GM12875 (cell line): ENCODE data around the gene PFKP.

Experiments used
- H3K4me3 ChIP-seq: one replicate; pipeline ENCODE4 v1.5.1; 2011; ENCODE audit warnings: low read depth, low read length, control low read depth
- CTCF ChIP-seq: IDR thresholded peaks from 2 replicates; pipeline ENCODE4 v1.5.1; 2011; ENCODE audit warnings: low read depth, mild to moderate bottlenecking, control low read depth, inconsistent platforms, low read length, moderate library complexity, borderline replicate concordance; ENCODE audit not compliant: insufficient read depth

The PFKP gene

DNA sequence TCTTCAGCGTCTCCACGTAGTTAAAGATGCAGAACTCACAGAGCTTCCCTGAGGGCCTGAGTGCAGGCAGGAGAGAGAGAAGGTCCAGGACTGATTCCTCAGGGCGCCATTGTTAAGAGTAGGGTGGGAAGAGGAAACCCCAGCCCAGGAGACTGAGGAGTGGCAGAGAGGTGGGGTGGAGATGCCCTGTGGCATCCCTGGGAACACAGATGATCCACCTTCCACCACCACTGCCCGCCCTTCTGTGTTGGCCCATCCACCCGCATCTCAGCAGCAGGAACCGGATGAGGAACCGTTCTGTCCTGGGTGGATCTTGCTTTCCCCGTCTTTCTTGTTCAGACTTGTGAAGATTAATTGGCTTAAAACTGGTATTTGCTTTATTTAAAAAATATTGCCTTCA is 48.3 kb downstream of the PFKP start:
- TF ChIP-seq CTCF, result no peak
- no peak overlapping the region for H3K4me3 ChIP-seq

- no peak overlapping the region for H3K4me3 ChIP-seq
- no peak for TF ChIP-seq CTCF
Measured at GRCh38 chr10:3116508-3117100, 49.3 kb downstream of the PFKP start.

DNA sequence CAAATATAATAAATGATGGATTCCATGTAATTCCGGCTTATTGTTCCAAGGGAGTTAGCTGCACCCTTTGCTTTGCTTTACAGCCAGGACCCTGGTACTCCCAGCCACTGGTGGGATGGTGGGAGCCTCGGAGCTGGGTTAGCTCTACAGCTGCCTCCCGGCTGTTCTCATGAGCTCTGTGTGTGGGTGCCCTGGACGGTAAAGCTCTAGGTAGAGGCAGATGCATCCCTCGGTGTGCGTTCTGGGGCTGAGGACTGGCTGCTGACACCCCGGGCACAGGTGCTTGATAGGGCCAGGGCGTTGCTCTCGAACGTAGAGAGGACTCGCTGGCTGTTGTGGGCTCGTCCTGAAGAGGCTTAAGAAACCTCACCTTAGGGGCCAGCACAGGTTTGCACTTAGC is 50.1 kb downstream of the PFKP start:
- no peak for TF ChIP-seq CTCF
- H3K4me3 ChIP-seq, result no peak overlapping the region

GRCh38 chr10:3118641-3119091 is 51.3 kb downstream of the PFKP start:
- no peak overlapping the region for H3K4me3 ChIP-seq
- no peak for TF ChIP-seq CTCF

DNA sequence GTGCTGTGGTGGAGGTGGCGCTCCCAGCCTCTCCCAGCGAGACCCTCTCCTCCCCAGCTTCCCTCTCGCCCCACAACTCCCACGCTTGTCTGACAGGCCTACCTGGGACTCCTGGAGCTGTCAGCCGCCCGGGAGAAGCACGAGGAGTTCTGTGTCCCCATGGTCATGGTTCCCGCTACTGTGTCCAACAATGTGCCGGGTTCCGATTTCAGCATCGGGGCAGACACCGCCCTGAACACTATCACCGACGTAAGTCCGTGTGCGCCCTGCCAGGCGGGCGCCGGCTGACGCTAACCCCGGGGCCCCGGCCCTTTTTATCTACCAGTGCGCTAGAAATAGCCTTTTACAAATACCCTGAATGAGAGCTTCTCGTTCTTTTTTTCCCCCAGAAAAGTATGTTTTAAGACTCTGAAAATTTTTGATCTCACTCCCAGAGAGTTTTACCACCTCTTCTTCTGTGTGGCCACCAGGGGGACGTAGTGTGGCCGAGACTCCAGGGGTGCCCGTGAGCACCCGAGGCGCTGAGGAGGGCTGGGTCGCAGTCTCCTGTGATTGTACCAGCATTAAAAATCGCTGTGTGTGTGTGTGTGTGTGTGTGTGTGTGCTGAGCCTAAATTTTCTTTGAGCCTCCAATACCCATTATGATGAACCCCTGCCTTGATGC is 52.6 kb downstream of the PFKP start:
- no peak overlapping the region for H3K4me3 ChIP-seq
- peak; percentile 47; the same call in 1 of the 2 replicates for TF ChIP-seq CTCF

GRCh38 chr10:3122034-3122433 is 54.7 kb downstream of the PFKP start:
- TF ChIP-seq CTCF, result no peak
- no peak overlapping the region for H3K4me3 ChIP-seq
